Measurements from ENCODE around the gene AHCTF1. TPM values are rescaled to one million over a fixed set of nuclear protein-coding genes. Genes with fewer than 3 reads are reported as not detected.
"Not testable (repeated sequence)": the region's sequence is repeated elsewhere in the genome, so short reads cannot be mapped to it uniquely, and the experiment has no call there.

AHCTF1 gene
- total RNA-seq, 1 donor from 2014 or later: 24.8 TPM

DNA sequence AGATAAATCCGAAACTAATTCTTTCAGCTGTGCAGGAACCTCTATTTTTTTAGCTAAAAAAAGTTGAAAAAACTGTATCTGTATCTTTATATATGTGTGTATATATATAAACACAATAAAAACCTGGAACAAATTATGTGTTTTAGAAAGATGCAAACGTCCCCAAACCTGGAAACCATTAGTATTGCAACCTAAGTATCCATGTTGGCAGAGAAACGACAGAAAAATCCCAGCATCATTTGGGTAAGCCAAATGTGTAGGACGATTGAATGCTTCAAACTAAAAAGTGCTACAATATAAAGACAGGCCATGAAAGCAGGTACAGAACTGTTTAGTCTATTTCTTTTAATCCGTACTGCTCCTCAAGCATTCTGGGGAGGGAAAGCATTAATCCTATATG lies 87.9 kb downstream of the AHCTF1 start:
- H3K36me3 Mint-ChIP-seq (ENCODE audit: low read depth): peaks cover 20% of the 10 kb centered on the region
- H3K9me3 Mint-ChIP-seq (ENCODE audit: low read depth): no peaks in the 10 kb centered on the region
- no peak overlapping the region for H3K27ac Mint-ChIP-seq (ENCODE audit: unreplicated experiment)
- TF ChIP-seq, protein P1, sequence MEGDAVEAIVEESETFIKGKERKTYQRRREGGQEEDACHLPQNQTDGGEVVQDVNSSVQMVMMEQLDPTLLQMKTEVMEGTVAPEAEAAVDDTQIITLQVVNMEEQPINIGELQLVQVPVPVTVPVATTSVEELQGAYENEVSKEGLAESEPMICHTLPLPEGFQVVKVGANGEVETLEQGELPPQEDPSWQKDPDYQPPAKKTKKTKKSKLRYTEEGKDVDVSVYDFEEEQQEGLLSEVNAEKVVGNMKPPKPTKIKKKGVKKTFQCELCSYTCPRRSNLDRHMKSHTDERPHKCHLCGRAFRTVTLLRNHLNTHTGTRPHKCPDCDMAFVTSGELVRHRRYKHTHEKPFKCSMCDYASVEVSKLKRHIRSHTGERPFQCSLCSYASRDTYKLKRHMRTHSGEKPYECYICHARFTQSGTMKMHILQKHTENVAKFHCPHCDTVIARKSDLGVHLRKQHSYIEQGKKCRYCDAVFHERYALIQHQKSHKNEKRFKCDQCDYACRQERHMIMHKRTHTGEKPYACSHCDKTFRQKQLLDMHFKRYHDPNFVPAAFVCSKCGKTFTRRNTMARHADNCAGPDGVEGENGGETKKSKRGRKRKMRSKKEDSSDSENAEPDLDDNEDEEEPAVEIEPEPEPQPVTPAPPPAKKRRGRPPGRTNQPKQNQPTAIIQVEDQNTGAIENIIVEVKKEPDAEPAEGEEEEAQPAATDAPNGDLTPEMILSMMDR (IDR thresholded peaks at IDR 0.05): no peak
- H3K4me3 Mint-ChIP-seq (ENCODE audit: unreplicated experiment): no peak overlapping the region
- no peak for DNase-seq (ENCODE audit: low spot score)
- H3K4me1 Mint-ChIP-seq (ENCODE audit: low read depth): no peaks in the 10 kb centered on the region
- H3K27me3 Mint-ChIP-seq (ENCODE audit: low read depth): no peaks in the 10 kb centered on the region

GRCh38 chr1:246840761-246841160 lies 91.0 kb downstream of the AHCTF1 start:
- H3K27me3 Mint-ChIP-seq (ENCODE audit: low read depth); H3K9me3 Mint-ChIP-seq (ENCODE audit: low read depth); DNase-seq (ENCODE audit: low spot score); H3K27ac Mint-ChIP-seq (ENCODE audit: unreplicated experiment); H3K4me3 Mint-ChIP-seq (ENCODE audit: unreplicated experiment): not testable (repeated sequence)
- Mint-ChIP-seq H3K4me1 (ENCODE audit: low read depth) (peaks cover 14% of the 10 kb centered on the region), H3K36me3 (ENCODE audit: low read depth) (peaks cover 17% of the 10 kb centered on the region)

DNA sequence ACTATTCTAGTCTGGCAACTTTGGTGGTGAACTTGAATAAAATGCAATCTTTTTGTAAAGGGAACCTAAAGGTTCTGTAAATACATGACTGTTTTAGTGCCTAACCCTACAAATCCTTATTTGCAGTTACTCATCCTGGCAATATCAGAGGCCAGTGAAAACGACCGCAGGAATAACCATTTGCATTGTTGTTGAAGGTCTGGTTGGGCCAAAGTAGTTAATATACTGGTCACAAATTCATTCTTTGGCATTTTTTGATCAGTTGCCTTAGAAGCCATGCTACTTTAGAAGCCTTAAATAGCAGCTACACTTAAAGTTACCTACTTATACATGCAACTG lies 93.7 kb downstream of the AHCTF1 start:
- DNase-seq (ENCODE audit: low spot score): no peak
- Mint-ChIP-seq H3K9me3 (ENCODE audit: low read depth) (no peaks in the 10 kb centered on the region), H3K36me3 (ENCODE audit: low read depth) (peaks cover 10% of the 10 kb centered on the region), H3K4me1 (ENCODE audit: low read depth) (peaks cover 14% of the 10 kb centered on the region), H3K27me3 (ENCODE audit: low read depth) (no peaks in the 10 kb centered on the region), H3K4me3 (ENCODE audit: unreplicated experiment) (no peak overlapping the region), H3K27ac (ENCODE audit: unreplicated experiment) (no peak overlapping the region)
- TF ChIP-seq, protein P1 (IDR thresholded peaks at IDR 0.05): no peak

DNA sequence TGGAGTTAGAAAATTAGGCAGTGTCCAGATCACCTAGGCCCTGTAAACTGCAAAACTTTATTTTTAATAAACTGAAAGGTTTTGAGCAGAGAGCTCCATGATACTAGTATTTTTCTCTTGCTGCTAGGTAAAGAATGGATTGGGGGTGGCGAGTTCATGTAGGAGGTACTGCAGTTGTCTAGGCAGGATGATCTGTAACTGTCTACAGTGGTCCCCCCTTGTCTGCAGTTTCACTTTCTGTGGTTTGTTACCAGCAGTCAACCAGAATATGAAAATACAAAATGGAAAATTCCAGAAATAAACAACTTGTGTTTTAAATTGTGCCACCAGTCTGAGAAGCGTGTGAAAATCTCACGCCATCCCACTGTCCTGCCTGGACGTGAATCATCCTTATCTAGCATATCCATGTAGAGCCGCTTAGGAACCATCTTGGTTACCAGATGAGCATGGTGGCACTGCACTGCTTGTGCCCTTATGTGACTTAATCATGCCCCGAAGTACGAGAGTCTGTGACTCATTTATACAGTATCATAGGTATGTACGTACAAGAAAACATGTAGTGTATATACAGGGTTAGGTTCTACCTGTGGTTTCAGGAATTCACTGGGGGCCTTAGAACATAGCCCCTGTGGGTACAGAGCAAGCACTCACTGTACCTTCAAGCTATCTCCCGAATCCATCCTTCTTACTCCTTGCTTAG lies 94.2 kb downstream of the AHCTF1 start:
- H3K9me3 Mint-ChIP-seq (ENCODE audit: low read depth): no peaks in the 10 kb centered on the region
- peaks cover 6% of the 10 kb centered on the region for H3K36me3 Mint-ChIP-seq (ENCODE audit: low read depth)
- no peaks in the 10 kb centered on the region for H3K27me3 Mint-ChIP-seq (ENCODE audit: low read depth)
- no peak overlapping the region for H3K4me3 Mint-ChIP-seq (ENCODE audit: unreplicated experiment)
- no peak for DNase-seq (ENCODE audit: low spot score)
- H3K4me1 Mint-ChIP-seq (ENCODE audit: low read depth): peaks cover 14% of the 10 kb centered on the region
- TF ChIP-seq, protein P1 (IDR thresholded peaks at IDR 0.05): no peak
- no peak overlapping the region for H3K27ac Mint-ChIP-seq (ENCODE audit: unreplicated experiment)

DNA sequence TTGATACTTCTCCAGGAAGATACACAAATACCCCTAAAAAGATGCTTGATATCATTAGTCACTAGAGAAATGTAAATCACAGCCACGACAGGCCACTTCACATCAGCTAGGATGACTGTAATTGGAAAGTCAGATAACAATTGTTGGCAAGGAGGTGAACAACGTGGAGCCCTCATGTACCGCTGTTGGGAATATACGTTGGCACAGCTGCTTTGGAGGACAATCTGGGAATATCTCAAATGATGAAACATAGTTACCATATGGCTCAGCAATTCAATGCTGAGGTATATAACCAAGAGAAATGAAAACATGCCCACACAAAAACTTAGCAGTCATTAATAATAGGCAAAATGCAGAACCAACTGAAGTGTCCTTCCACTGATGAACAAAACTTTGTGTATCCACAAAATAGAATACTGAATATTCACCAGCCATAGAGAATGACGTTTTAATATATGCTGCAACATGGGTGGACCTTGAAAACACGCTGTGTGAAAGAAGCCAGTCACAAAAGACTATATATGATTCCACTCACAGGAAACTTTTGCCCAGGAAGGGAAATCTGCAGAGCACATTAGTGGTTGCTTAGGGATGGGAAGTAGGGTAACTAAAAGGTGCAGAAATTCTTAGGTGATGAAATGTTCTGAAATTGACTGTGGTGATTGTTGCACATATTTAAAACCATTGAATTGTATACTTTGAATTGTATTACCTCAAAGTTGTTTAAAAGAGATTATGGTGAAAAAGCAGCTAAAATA lies 95.4 kb downstream of the AHCTF1 start:
- Mint-ChIP-seq H3K27ac (ENCODE audit: unreplicated experiment) (peak overlapping the region; percentile 4), H3K27me3 (ENCODE audit: low read depth) (no peaks in the 10 kb centered on the region), H3K9me3 (ENCODE audit: low read depth) (no peaks in the 10 kb centered on the region), H3K36me3 (ENCODE audit: low read depth) (peaks cover 6% of the 10 kb centered on the region), H3K4me3 (ENCODE audit: unreplicated experiment) (no peak overlapping the region), H3K4me1 (ENCODE audit: low read depth) (peaks cover 14% of the 10 kb centered on the region)
- no peak for DNase-seq (ENCODE audit: low spot score)
- TF ChIP-seq, protein P1 (IDR thresholded peaks at IDR 0.05): no peak

Data from chondrocyte (in vitro differentiated cells).